Thoracic aorta (tissue), 2 donors: ENCODE measurements around the gene PLEKHA5. TPM values are rescaled to one million over a fixed set of nuclear protein-coding genes. Genes with fewer than 3 reads are reported as not detected.

Experiments used
- ATAC-seq: fragments of 150-250 bp; one replicate; pipeline ENCODE4 v1.8.0; 2017; ENCODE audit warnings: low read depth; ENCODE audit not compliant: insufficient number of reproducible peaks, low FRiP score
- DNase-seq: peaks from one replicate; pipeline ENCODE4 v3.0.0-alpha.2; 2020; ENCODE audit warnings: low spot score
- H3K27ac ChIP-seq, 2 donors: fragments of 200-600 bp; sonication (generic); 1 replicate in 1 of 2; 2 replicates in 1 of 2; pipeline ENCODE4 v1.5.1; 2016; ENCODE audit warnings: mild to moderate bottlenecking in 2 of 2, moderate library complexity in 2 of 2
- H3K27me3 ChIP-seq: fragments of 200-600 bp; sonication (generic); replicated peaks from 2 replicates; pipeline ENCODE4 v1.6.0; 2016; ENCODE audit warnings: mild to moderate bottlenecking; ENCODE audit not compliant: insufficient read depth
- H3K36me3 ChIP-seq: fragments of 200-600 bp; sonication (generic); one replicate; pipeline ENCODE4 v1.5.1; 2016
- H3K4me1 ChIP-seq, 2 donors: fragments of 200-600 bp; sonication (generic); 1 replicate in 1 of 2; 2 replicates in 1 of 2; pipeline versions ENCODE4 v1.5.1 to v1.6.0; 2016; ENCODE audit warnings: low read depth in 2 of 2, mild to moderate bottlenecking in 1 of 2; ENCODE audit not compliant: control insufficient read depth in 1 of 2
- H3K4me3 ChIP-seq: fragments of 200-600 bp; sonication (generic); 2 replicates; pipeline ENCODE4 v1.5.1; 2016; ENCODE audit warnings: mild to moderate bottlenecking
- H3K9me3 ChIP-seq: fragments of 200-600 bp; sonication (generic); 2 replicates; pipeline ENCODE4 v1.5.1; 2016
- CTCF ChIP-seq: fragments of 200-600 bp; sonication (generic); IDR thresholded peaks from one replicate; pipeline ENCODE4 v1.5.1; 2019; ENCODE audit warnings: antibody characterized with exemption
- total RNA-seq, 2 donors: library from RNA; depleted of rRNA; stranded (reverse); fragments of >200 nt; gene quantifications; one replicate each; pipeline versions ENCODE4 v1.1.0 to v1.2.3, GENCODE V29; 2016

The PLEKHA5 gene
- total RNA-seq, 2 donors from 2014 or later, result 18.4 to 27.7 TPM

GRCh38 chr12:19186722-19187661, 57.5 kb downstream of the PLEKHA5 start:
- Histone ChIP-seq H3K27me3 (no peaks in the 10 kb centered on the region), H3K9me3 (no peaks in the 10 kb centered on the region), H3K36me3 (no peaks in the 10 kb centered on the region), H3K4me1 (peaks cover 37 to 65% of the 10 kb centered on the region in 2 donors), H3K27ac (peak overlapping the region in 1 of 2 donors; percentile 80), H3K4me3 (peak overlapping the region; percentile 53)
- no peak for DNase-seq
- no peak for ATAC-seq
- peak; percentile 46 for TF ChIP-seq CTCF

- Histone ChIP-seq H3K36me3 (no peaks in the 10 kb centered on the region), H3K27ac (peak overlapping the region; percentile 73 to 80), H3K9me3 (no peaks in the 10 kb centered on the region), H3K4me1 (peaks cover 37 to 58% of the 10 kb centered on the region in 2 donors), H3K27me3 (no peaks in the 10 kb centered on the region), H3K4me3 (no peak overlapping the region)
- ATAC-seq (no peak), DNase-seq (no peak)
- TF ChIP-seq CTCF, result no peak
These were observed 60.0 kb downstream of the PLEKHA5 start for GRCh38 chr12:19189522-19189921.

GRCh38 chr12:19190292-19191031, 60.9 kb downstream of the PLEKHA5 start:
- peak overlapping the region; percentile 7 for H3K4me3 ChIP-seq
- no peaks in the 10 kb centered on the region for H3K36me3 ChIP-seq
- H3K27me3 ChIP-seq, result no peaks in the 10 kb centered on the region
- TF ChIP-seq CTCF, result no peak
- H3K9me3 ChIP-seq, result no peaks in the 10 kb centered on the region
- peak overlapping the region; percentile 73 to 80 for H3K27ac ChIP-seq
- peaks cover 37 to 58% of the 10 kb centered on the region in 2 donors for H3K4me1 ChIP-seq
- DNase-seq (no peak), ATAC-seq (no peak)

- ATAC-seq, result no peak
- Histone ChIP-seq H3K4me3 (no peak overlapping the region), H3K4me1 (peaks cover 34 to 52% of the 10 kb centered on the region in 2 donors), H3K9me3 (no peaks in the 10 kb centered on the region), H3K36me3 (no peaks in the 10 kb centered on the region), H3K27ac (peak overlapping the region; percentile 43 to 80), H3K27me3 (no peaks in the 10 kb centered on the region)
- no peak for DNase-seq
- no peak for TF ChIP-seq CTCF
These were observed 61.6 kb downstream of the PLEKHA5 start for GRCh38 chr12:19191089-19191488.

GRCh38 chr12:19191563-19191962, 62.0 kb downstream of the PLEKHA5 start:
- Histone ChIP-seq H3K27ac (peak overlapping the region; percentile 43 to 80), H3K4me3 (no peak overlapping the region), H3K36me3 (no peaks in the 10 kb centered on the region), H3K9me3 (no peaks in the 10 kb centered on the region), H3K4me1 (peaks cover 29 to 49% of the 10 kb centered on the region in 2 donors), H3K27me3 (no peaks in the 10 kb centered on the region)
- no peak for TF ChIP-seq CTCF
- DNase-seq (no peak), ATAC-seq (no peak)
